Prostate gland (tissue), 2 donors: ENCODE results near the gene MICALL2. TPM values are rescaled to one million over a fixed set of nuclear protein-coding genes. Genes with fewer than 3 reads are reported as not detected.

Experiments used
- DNase-seq: peaks from one replicate; pipeline ENCODE4 v3.0.0-alpha.2; 2019; ENCODE audit warnings: low spot score
- H3K27ac ChIP-seq, 2 donors: fragments of 200-600 bp; sonication (generic); 2 replicates each; pipeline ENCODE4 v1.5.1; 2017 to 2019
- H3K27me3 ChIP-seq: fragments of 200-600 bp; sonication (generic); replicated peaks from 2 replicates; pipeline ENCODE4 v1.5.1; 2019; ENCODE audit not compliant: insufficient read depth
- H3K36me3 ChIP-seq, 2 donors: fragments of 200-600 bp; sonication (generic); 1 replicate in 1 of 2; 2 replicates in 1 of 2; pipeline versions ENCODE4 v1.5.1 to v1.8.1; 2017 to 2019
- H3K4me1 ChIP-seq: fragments of 200-600 bp; sonication (generic); replicated peaks from 2 replicates; pipeline ENCODE4 v1.5.1; 2019
- H3K4me3 ChIP-seq, 2 donors: fragments of 200-600 bp; sonication (generic); 2 replicates each; pipeline ENCODE4 v1.5.1; 2017 to 2019
- H3K9me3 ChIP-seq: fragments of 200-600 bp; sonication (generic); 2 replicates; pipeline ENCODE4 v1.5.1; 2017
- POLR2A ChIP-seq: fragments of 450-650 bp; IDR thresholded peaks from one replicate; pipeline ENCODE4 v1.6.1; 2016; ENCODE audit warnings: antibody characterized with exemption, mild to moderate bottlenecking
- POLR2AphosphoS5 ChIP-seq: sonication (generic); formaldehyde crosslinking; IDR thresholded peaks from one replicate; pipeline ENCODE4 v1.6.1; 2017; ENCODE audit warnings: antibody characterized with exemption
- WGBS: methylation state at CpG from one replicate; pipeline ENCODE4 v1.1.5; 2018; 5-methylcytosine and 5-hydroxymethylcytosine counted together
- intact Hi-C: fragments of 100-400 bp; cut with DNase I; formaldehyde crosslinking; loops from one replicate; pipeline ENCODE4 v1.14.2; 2022
- total RNA-seq, 2 donors: library from RNA; depleted of rRNA; stranded (reverse); fragments of >200 nt; gene quantifications; one replicate each; pipeline ENCODE4 v1.1.0, GENCODE V29; 2016
- TF ChIP-seq, protein P1 (sequence below), 4 experiments: fragments of 200-600 bp in 2 of 4; fragments of 450-650 bp in 2 of 4; sonication (generic) in 2 of 4; IDR thresholded peaks; 1 replicate in 3 of 4; 2 replicates in 1 of 4; pipeline ENCODE4 v1.5.1; 2016 to 2019; ENCODE audit warnings: antibody characterized with exemption in 4 of 4, mild to moderate bottlenecking in 2 of 4, moderate library complexity in 2 of 4

Gene MICALL2
- total RNA-seq, 2 donors from 2014 or later: 31.1 to 42.0 TPM

DNA sequence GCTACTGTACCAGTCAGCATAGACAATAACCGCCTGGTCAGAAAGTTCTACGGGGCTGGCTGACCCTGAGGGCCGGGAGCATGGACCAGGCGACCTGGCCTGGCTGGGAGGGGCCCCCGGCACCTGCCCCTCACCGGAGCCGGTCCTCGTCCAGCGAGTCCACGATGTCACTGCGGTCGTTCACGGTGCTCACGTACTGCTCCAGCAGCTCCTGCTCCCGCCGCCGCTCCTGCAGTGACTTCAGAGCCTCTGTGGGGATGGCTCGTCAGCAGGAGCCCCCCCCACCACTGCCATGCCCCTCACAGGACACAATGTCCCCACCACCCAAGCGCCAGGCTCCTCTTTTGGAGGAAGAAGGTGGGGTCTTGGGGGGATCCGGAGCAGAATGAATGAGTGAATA lies 22.7 kb downstream of the MICALL2 start:
- intact Hi-C loops: no loop called here
- WGBS: 82% methylated on average over 20 of the region's 20 CpGs
- Histone ChIP-seq H3K4me1 (no peaks in the 10 kb centered on the region), H3K27me3 (no peaks in the 10 kb centered on the region), H3K27ac (no peak overlapping the region), H3K9me3 (no peaks in the 10 kb centered on the region), H3K36me3 (no peaks in the 10 kb centered on the region), H3K4me3 (no peak overlapping the region)
- DNase-seq: no peak
- TF ChIP-seq, protein P1, sequence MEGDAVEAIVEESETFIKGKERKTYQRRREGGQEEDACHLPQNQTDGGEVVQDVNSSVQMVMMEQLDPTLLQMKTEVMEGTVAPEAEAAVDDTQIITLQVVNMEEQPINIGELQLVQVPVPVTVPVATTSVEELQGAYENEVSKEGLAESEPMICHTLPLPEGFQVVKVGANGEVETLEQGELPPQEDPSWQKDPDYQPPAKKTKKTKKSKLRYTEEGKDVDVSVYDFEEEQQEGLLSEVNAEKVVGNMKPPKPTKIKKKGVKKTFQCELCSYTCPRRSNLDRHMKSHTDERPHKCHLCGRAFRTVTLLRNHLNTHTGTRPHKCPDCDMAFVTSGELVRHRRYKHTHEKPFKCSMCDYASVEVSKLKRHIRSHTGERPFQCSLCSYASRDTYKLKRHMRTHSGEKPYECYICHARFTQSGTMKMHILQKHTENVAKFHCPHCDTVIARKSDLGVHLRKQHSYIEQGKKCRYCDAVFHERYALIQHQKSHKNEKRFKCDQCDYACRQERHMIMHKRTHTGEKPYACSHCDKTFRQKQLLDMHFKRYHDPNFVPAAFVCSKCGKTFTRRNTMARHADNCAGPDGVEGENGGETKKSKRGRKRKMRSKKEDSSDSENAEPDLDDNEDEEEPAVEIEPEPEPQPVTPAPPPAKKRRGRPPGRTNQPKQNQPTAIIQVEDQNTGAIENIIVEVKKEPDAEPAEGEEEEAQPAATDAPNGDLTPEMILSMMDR (IDR thresholded peaks at IDR 0.05): no peak
- TF ChIP-seq POLR2A (no peak), POLR2AphosphoS5 (no peak)

DNA sequence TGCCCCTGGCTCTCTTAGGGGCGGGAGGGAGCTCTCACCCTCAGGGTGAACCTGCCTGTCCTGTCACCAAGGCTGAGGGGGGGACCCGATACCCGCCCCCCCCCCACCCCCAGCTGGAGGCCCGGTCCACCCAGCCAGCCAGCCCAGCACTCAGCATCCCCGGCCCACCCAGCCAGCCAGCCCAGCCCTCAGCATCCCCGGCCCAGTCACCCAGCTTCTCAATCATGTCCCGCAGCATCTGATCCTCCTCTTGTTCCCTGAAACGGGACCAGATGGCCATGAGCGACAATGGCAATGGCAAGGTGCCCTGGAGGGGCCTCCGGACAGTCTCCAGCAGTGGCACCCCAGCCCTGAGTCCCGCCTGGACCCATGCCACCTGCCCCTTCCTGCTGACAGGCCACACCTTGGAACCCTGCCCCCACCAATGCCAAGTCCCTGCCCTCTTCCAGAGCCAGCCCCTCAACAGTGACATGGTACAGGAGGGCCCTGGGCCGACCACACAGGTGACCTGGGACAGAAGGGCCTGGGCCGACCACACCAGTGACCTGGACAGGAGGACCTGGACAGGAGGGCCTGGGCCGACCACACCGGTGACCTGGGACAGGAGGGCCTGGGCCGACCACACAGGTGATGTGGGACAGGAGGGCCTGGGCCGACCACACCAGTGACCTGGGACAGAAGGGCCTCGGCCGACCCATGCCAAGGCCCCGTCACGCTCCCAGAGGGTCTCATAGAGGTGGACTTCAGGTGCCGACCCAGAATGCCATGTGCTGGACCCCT lies 24.2 kb downstream of the MICALL2 start:
- no peak overlapping the region for H3K4me3 ChIP-seq

DNA sequence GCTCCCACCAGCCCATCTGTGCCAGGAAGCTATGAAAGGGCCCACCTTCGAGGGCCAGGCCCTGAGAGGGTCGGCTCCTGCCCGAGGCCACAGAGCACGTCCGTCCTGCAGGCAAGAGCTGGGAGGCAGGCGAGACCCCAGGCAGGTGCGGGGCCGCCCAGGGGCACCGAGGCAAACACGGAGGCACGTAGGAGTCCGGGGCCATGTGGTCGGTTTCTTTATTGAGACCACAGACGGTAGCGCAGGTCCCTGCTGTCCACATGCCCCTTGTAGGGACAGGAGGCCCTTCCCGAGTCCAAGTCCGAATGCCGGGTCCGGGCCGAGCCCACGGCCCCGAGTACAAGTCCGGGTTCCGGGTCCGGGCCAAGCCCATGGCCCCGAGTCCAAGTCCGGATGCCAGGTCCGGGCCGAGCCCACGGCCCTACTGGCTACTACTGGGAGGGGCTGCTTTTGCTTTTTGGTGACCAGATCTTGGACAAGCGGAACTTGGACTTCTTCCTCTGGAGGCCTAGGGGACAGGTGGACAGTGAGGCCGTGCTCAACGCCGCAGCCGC lies 25.0 kb downstream of the MICALL2 start:
- Histone ChIP-seq H3K4me3 (no peak overlapping the region), H3K27ac (no peak overlapping the region), H3K27me3 (no peaks in the 10 kb centered on the region), H3K4me1 (no peaks in the 10 kb centered on the region), H3K36me3 (no peaks in the 10 kb centered on the region), H3K9me3 (no peaks in the 10 kb centered on the region)
- TF ChIP-seq POLR2AphosphoS5: no peak
- no peak for TF ChIP-seq POLR2A
- TF ChIP-seq, protein P1 (IDR thresholded peaks at IDR 0.05): no peak
- WGBS: 91% methylated on average over 35 of the region's 35 CpGs
- no peak for DNase-seq
- intact Hi-C loops: no loop called here

More for the DNA sequence above, 24.2 kb downstream of the MICALL2 start:
- Histone ChIP-seq H3K27ac (no peak overlapping the region), H3K27me3 (no peaks in the 10 kb centered on the region), H3K9me3 (no peaks in the 10 kb centered on the region), H3K36me3 (no peaks in the 10 kb centered on the region), H3K4me1 (no peaks in the 10 kb centered on the region)
- 81% methylated on average over 19 of the region's 22 CpGs for WGBS
- no peak for TF ChIP-seq POLR2A
- intact Hi-C loops: no loop called here
- DNase-seq: no peak

DNA sequence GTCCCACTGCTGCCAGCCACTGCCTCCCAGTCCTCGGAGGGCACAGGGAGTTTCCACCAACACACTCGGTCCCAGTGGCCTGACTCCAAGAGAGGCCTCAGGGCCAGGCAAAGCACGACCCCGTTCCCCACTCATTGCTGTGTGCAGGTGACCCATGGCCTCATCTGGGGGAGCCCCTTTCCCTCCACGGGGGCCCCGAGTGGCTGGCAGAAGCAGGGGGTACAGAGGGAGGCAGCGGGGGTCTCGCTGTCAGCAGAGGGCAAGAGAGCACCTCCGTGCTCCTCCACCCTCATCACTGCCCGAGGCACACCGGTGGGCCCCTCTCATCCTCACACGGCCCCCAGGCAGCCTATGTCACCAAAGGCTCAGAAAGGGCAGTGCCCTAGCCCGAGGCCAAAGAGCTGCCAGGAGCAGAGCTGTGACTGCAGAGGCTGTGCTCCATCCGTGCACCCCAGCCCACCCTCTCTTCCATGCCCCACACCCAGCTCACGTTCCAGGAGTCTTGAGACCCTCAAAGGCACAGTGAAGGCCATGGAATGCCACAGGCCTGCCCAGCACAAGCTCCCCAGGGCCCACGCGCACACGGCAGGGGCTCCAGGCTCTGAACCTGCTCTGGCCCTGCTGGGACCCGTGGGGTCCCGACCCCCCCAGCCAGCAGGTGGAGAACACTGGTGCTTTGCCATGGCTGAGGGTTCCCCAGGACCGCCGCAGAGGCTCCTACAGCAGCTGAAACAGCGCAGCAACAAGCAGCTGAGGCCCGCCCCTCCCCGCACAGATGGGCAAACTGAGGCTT lies 25.9 kb downstream of the MICALL2 start:
- Histone ChIP-seq H3K36me3 (no peaks in the 10 kb centered on the region), H3K27me3 (no peaks in the 10 kb centered on the region), H3K27ac (no peak overlapping the region), H3K4me1 (no peaks in the 10 kb centered on the region), H3K4me3 (no peak overlapping the region), H3K9me3 (no peaks in the 10 kb centered on the region)
- DNase-seq: no peak
- no peak for TF ChIP-seq POLR2A
- no peak for TF ChIP-seq POLR2AphosphoS5
- TF ChIP-seq, protein P1 (IDR thresholded peaks at IDR 0.05): no peak
- intact Hi-C loops: no loop called here
- 87% methylated on average over 23 of the region's 25 CpGs for WGBS

DNA sequence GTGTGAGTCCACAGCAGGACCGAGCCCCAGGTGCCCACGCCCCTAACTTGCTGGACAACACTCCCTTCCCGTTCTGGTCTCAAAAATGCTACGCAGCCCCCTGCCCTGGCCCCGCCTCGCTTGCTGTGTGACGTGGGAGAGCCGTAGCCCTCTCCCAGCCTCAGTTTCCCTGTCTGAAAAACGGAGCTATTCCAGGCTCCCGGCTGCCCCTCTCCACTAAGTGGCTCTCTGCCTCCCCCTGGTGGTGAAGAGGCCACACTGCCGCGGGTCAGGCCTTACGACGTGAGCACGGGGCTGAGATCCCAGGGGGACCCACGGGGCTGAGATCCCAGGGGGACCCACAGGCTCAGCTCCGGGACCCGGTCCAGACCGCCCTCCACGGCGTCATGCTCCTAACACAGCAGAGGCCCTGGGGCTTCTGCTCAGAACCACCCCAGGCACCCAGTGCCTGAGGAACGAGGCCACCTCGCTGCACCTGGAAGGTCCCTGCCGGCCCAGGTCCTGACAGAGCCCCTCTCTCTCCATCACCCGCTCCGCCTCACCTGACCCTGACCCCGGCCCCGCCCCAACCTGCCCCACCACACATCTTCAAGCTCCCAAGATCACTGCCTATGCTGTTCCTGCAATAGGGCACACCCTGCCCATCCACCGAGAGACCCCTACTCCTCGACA lies 26.7 kb downstream of the MICALL2 start:
- peak; percentile 46 for DNase-seq
- intact Hi-C loops: no loop called here
- WGBS: 21% methylated on average over 21 of the region's 30 CpGs

More for the DNA sequence above, 26.7 kb downstream of the MICALL2 start:
- TF ChIP-seq POLR2AphosphoS5 (no peak), POLR2A (no peak)
- TF ChIP-seq, protein P1 (IDR thresholded peaks at IDR 0.05): peak; percentile 85 to 94 (median 88)
- no peaks in the 10 kb centered on the region for H3K36me3 ChIP-seq
- no peaks in the 10 kb centered on the region for H3K4me1 ChIP-seq
- H3K27ac ChIP-seq: no peak overlapping the region
- no peak overlapping the region for H3K4me3 ChIP-seq
- H3K9me3 ChIP-seq: no peaks in the 10 kb centered on the region
- H3K27me3 ChIP-seq: no peaks in the 10 kb centered on the region
